C1 segment of cervical spinal cord (tissue), 14 donors: Measurements from ENCODE around the gene GRM8.

Experiments used
- DNase-seq, 14 donors: peaks; one replicate each; lab custom pipeline; 2025; lab: John Stamatoyannopoulos, UW

The GRM8 gene

DNA sequence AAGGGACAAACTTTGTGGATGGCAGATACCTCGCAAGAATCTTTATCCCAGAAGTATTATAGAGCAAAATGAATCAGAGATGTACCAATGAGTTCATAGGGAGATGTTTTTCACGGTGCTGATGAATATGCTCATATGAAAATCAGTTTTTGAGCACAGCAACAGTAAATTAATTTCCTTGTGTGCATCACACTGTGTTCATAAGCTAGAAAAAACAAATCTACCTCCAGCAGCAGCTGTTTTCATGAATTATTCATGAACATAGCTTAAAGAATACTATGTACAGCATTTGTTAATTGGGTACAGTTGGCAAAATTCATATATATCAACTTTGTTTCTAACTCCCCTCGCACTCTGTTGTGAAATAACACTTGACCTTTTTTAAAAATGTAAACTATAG is 809.8 kb downstream of the GRM8 start:
- no peak for DNase-seq

DNA sequence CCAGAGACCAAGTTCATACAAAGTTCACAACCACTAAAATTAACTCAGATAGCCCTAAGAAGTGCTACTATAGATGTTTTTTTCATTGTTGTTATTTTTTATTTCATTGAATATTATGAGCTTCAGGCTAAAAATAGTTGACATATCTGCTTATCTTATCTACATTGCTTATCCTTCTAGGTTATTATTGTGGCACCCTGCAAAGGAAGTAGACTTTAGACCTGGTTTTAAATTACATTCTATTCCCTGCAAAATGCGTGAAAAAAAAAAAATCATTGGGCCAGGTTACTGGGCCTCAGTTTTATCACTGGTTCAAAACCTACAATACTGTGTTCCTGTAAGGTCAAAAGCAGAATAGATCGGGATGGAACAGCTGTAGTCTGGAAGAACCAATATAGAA is 811.0 kb downstream of the GRM8 start:
- DNase-seq: no peak

DNA sequence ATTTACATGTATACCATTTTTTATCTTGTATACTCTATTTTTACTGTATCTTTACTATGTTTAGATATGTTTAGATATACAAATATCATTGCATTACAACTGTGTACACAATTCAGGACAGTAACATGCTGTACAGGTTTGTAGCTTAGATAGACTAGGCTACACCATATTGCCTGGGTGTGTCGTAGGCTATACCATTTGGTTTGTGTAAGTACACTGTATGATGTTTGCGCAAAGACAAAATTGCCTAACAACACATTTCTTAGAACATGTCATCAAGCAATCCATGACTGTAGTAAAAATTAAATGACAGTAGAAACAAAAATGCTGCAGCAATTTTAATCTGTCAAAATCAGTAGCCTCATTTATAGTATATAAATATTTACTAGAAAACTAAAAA is 812.2 kb downstream of the GRM8 start:
- no peak for DNase-seq

DNA sequence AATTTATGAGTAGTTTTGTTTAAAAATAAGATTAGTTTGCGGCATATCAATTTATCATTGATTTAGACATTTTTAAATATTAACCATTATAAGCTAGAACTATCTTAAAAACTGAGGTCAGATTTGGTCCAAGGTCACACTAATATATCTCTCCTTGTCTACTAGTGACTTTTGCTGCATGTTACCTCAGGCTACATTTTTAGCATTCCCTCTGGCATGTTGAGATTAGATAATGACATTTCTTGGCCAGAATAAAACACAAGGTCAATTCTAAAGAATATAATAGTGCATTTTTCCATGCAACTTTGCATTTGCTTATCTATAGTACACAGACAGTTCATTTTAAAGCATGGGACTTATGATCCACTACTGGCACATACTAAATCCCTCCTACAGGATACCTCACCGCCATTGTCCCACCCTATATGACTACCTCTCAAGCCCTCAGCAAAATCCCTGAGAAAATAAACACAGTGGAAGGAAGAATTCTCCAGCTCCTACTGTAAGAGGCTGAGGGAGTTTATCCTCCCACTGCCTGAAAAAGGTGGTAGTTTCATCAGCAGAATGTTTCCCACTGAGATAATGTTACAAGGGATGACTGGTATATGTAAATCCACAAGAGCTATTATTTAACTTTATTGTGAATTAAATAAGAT is 816.4 kb downstream of the GRM8 start:
- DNase-seq: no peak

DNA sequence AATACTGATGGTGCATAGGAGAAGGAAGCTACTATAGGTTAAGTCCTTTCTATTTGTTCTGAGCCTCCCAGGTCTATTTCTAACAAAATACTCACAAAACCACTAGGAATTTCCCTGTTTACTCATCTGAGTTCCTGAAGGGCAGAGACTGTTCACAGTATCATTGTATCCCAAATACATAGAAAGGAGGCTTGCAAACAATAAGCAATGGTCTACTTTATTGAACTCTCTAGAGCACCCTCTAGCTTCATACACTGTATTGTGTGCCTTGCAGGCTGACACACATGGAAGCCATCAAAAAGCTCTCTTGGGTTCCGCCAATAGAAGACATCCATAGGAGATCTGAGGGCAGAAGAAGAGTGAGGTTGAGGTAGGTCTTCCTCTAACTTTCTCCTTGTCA is 826.1 kb downstream of the GRM8 start:
- DNase-seq: no peak

DNA sequence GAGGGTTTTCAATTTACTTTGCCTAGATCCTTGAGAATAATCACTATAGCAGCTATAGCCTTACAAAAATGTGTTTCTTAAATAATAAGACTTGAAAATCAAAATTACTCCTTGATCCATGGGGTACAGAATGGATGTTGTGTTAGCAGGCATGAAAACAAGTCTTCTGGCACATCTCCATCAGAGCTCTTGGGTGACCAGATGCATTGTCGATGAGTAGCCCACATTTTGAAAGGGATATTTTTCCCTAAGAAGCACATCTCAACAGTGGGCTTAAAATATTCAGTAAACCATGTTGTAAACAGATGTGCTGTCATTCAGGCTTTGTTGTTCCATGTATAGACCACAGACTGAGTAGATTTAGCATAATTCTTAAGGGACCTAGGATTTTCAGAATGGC is 827.8 kb downstream of the GRM8 start:
- DNase-seq: no peak

DNA sequence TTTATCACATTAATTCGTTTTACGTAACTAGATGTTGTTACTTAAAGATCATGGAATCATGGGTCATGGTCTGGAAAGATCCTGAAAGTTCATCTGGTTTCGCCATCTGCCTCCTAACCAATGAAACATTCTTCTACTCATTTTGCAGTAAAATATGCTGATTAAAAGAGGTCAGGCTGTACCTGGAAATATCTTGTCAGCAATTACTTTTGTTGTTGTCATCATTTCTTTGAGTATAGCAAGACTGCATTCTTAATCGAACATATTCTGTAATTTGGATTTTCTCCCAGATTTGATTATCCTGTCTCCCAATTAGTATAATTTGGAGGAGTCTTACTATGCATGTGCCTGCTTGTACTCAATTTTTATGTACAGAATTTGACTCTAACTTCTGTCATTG is 833.7 kb downstream of the GRM8 start:
- DNase-seq: no peak

DNA sequence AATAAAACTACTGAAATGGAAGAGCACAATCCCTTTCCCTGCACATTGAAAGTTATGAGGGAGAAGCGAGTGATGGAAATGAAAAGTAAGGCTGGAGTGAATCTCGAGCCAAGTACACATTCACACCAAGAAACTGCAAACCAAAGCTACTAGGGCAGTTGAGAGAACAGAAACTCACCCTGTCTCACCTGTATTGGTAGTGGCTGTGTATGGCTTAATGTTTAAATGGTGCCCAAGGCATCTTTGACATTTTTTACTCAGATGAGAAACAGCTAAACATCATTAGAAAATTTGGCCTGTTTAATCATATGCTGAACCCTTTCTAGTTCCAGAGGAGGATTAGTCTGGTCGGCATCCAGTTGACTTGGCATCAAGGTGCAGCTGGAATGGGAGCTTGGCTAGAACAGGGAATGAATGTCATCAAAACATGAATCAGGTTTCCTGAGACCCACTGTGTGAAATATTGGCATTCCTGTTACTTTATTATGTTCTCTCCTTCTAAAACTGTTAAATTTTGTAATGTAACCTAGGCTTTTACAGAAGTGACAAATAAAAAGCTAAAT is 840.8 kb downstream of the GRM8 start:
- DNase-seq: no peak

DNA sequence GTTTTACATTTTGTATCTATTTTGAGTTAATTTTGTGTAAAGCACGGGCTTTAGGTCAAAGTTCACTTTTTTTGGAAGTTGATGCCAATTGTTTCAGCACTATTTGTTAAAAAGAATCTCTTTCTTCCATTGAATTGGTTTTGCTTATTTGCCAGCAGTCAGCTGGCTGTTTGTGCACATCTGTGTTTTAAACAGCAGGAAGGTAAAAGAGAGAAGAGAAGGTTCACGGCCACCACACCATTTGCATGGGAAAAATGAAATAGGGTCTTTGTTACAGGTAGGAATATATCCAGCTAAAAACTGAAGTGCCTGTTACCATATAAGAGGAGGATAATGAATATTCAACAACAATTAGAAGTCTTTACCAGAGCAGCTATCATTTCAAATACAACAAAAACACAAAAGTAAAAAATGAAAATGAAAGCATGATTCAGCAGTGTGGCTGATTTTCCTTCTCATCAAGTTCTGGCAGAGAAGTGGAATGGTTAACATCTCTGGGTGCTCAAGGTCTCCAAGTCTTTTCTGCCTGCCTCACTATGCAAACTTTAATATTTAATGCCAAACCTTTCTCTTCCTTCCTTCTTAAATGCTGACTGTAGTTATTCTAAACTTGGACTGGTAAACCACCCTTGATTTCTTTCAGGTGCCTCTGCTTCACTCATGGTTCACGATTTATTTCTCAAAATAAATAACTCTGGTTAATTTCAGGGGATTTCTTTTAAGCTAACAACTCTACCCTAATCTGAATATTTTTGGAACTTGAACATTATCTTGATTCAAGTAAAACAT is 841.5 kb downstream of the GRM8 start:
- no peak for DNase-seq

DNA sequence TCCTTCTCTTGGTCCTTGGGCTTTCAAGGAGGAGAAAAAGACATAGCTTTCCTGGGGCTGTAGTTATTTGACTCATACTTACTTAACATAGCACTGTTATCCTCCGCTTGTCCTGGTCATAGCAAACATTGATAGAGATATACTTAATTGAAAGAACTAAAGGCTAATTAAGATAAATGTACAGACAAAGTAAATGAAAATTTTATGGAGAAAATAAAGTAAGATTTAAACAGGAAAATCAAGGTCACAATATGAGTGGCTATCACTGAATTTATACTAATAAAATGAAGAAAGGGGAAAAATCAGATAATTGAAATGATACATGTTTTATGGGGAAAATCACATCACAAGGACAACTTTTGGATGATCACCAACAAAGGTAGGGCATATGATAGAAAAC is 849.7 kb downstream of the GRM8 start:
- DNase-seq: no peak

DNA sequence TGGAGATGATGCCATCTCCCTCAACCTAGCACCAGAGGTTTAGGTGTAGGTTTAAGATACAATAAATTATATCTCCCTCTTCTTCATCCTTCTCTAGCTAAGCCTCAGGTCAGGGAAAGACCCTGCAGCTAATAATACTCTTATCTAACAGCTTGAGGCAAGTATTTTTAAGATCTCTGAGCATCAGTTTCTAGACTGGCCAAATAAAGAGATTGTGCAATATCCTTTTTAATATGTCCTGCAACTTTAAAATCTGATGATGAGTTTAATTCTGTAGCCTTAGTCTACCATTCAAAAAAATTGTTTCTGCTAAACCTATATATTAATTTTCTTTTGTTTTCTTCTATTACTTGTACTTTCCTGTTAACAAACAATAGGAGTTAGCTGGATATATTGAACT is 850.8 kb downstream of the GRM8 start:
- DNase-seq: no peak

DNA sequence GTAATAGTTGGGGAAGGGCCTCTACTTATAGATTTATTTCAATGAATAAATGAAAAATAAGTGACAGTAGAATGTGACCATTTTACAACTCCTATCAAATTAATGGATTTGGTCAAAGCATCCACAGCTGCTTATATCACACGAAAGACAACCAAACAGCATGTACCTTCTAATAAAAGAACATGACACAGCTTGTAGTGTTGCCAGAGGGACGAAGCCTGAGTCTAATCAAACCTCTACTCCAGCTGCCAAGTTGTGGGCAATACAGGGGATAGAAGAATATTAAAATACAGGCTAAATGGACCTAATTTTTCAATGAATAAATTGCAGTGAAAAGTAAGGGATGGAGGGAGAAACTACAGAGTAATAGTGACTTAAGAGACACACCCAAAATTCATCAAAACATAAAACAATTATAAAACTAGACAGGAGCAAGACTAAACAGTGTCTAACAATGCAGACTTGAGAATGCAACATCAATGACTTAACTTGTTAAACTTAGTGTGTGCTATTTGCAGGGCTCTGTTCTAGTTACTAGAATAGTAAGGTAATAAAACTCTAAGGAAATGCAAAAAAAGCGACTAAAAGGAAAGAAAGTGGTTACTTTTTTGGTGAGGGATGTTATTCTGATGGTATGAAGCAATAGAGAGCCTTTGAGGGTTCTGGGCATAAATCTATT is 853.8 kb downstream of the GRM8 start:
- DNase-seq: no peak

DNA sequence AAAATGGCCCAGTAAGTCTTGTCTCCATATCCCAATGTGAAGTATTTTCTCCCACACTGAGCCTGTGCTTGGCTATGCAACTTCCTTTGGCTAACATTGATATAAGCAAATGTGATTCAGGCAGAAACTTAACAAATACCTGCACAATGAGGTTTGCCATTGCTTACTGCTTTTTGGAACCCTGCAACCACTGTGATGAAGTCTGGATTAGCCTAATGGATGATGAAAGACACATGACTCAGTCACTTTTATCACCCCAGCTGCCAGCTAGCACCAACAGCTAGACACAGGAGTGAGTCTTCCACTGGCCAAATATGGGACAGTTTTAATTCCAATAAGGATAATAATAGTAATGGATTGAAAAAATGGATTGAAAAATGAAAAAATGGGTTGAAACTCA is 854.5 kb downstream of the GRM8 start:
- DNase-seq: no peak

DNA sequence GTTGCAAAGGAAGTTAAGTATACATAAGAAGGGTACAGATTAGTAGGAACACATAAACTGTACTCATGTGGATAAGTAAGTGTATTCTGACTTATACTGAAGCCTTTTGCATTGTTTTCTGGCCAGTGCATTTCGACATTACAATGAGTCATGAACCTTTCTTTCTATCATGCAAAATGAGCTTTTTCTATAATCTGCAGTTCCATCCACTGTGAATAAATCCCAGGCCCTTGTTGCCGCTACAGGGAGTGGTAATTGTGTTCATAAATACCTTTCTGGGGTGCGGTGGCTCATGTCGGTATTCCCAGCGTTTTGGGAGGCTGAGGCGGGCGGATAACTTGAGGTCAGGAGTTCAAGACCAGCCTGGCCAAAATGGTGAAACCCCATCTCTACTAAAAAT is 858.3 kb downstream of the GRM8 start:
- no peak for DNase-seq
